Endometrial microvascular endothelial cells (primary cell): ENCODE measurements around the gene REL. TPM values are rescaled to one million over a fixed set of nuclear protein-coding genes. Genes with fewer than 3 reads are reported as not detected.

ENCODE experiments used
- in situ Hi-C: cut with HindIII; loops from 2 replicates; pipeline ENCODE4 v1.10.0; 2017; ENCODE audit warnings: low sequenced_read_pairs, low pct_unique_long_range_greater_than_20kb; ENCODE audit errors: inconsistent ontology term
- total RNA-seq: library from RNA; depleted of rRNA; stranded (reverse); fragments of >200 nt; gene quantifications from one replicate; pipeline ENCODE4 v1.2.3, GENCODE V29; 2015; ENCODE audit errors: inconsistent ontology term

The REL gene
- total RNA-seq, 1 donor from 2014 or later, result 9.8 TPM

DNA sequence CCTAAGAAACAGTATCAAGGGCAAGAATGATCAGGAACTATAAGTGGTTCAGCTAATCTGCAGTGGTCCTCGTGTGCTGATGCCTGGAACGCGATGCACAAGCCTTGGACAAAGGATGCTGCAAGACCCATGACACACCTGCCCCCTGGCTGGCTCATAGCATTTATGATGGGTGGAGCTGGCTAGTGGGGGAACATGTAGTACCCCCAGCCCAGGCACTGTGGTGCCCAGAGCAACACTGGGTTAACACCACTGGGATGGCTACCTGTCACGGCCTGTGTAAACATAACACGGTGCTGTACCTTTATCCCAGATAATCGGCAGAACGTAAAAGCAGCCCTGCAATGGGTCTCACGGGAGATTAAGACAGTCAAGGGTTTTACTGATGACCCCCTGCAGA lies 75.8 kb downstream of the REL start:
- in situ Hi-C loops, result no loop called here

DNA sequence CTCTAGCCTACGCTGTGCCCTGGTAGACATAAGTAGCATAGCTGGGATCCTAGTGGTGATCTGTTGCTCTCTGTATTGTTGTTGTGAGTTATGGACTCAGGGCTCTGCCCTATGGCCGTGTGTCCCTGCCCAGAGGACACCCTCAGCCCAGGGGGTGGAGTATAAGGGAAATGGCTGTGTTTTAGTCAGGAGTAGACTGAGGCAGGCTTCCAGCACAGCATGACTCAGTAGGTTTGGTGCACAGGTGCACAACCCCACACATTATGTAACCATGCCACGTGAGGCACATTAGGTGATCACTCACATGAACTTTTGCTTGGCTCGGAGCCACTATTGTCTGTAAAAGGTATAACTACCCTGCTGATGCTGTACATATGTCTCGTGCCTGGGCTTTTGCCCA lies 76.3 kb downstream of the REL start:
- in situ Hi-C loops, result no loop called here

DNA sequence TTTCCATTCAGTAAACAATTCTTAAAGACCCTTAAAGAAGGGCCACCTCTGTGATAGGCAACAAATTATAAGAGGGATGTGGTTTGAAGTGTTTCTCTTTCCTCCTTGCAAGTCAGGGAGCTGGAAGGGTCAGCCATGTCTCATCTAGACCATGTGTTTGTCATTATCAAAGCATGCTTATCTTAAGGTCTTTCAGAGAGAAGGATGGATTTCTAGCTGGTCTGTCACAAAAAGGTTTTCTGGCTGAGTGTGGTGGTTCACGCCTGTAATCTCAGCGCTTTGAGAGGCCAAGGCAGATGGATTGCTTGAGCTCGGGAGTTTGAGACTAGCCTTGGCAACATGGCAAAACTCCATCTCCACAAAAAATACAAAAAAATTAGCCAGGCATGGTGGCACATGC lies 77.0 kb downstream of the REL start:
- in situ Hi-C loops, result no loop called here

DNA sequence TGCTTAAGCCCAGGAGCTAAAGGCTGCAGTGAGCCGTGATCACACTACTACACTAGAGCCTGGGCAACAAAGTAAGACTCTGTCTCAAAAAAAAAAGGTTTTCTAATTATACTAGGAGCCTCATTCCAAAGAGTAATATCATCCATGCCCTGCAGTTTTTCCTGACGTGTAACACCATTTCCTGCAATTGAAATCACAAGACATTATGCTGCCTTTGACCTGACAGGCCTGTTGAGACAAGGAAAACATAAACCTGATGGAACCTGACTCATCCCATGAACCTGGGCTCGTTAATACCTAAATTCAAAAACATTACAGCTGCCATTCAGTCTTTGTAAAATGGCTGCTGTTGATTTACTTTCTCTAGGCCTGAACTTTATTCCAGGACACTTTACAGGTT lies 77.4 kb downstream of the REL start:
- in situ Hi-C loops, result no loop called here

DNA sequence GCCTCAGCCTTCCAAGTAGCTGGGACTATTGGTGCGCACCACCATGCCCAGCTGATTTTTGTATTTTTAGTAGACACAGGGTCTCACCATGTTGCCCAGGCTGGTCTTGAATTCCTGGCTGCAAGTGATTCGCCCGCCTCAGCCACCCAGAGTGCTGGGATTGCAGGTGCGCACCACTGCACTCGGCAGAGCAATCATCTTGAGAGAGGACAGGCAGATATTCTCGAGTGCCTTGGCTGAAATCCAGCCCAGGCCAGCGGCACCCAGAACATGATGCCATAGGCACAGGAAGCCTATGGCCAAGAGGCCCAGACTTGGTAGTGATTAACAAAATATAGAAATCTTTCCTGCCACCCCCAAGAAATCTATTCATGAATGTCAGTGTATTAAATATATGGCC lies 78.1 kb downstream of the REL start:
- in situ Hi-C loops, result no loop called here

DNA sequence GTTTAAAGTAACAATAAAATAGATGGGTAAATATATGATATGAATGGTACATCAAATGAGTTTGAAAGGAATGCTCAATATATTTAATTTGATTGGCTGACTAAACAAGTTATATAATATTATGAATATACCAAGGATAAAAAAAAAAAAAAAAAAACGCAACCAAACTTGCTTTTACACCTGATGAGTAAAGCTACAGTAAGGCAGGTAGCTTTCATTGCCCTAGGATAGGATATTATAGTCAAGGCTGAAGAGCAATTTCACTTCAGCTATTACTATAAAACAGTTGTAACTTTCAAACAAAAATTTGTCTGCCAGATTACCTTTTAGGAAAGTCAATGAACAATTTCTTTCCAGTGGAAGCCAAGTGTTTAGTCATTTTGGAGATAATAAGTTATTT lies 79.3 kb downstream of the REL start:
- in situ Hi-C loops, result no loop called here

DNA sequence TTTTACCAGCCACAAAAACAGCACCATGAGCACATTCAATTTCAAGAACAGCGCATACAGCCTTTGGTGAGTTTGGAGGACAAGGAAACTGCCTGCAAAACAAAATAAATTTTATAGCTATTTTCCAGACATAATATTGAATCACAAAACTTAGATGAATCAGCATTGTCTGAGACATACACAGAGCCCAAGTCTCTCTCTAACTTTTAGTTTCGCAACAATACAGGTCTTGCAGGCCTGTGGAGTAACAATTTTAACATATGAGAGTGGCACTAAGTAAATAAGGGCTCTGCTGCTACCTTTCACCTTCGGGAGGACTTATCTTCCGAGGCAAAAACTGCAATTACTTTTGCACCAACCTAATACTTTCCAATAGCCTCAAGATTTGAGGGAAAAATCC lies 80.1 kb downstream of the REL start:
- in situ Hi-C loops, result no loop called here

DNA sequence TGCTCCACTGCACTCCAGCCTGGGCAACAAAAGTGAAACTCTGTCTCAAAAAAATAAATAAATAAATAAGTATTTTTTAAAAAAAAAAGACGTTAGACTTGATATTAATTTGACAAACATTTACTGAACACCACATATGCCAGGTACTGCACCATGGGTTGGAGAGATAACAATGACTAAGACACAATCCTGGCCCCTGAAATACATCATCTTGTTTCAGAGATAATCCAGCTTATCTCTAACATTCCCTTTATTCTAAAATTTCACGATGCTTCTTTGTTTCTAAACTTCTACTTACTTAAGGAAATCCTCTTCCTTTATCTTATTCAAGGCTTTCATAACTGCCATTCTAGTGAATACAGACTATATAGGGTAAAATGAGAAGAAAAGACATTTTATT lies 81.2 kb downstream of the REL start:
- in situ Hi-C loops, result no loop called here

DNA sequence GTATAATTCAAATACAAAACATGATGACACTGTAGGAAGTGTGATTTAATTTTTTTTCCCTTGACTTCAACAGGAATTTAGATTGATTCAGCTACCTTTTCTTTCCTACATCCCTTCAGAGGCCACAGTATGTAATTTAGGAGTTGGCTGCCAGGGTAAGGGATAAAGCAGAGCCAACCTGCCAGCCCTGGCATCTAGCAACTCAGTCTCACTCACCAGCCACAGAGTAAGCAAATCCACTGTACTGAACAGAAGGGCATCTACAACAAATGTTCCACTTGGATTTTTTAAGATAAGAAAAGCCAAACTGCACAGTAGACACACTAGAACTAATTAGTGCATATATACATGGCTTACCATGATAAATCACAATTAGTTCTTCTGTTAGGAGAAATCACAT lies 81.8 kb downstream of the REL start:
- in situ Hi-C loops, result no loop called here

DNA sequence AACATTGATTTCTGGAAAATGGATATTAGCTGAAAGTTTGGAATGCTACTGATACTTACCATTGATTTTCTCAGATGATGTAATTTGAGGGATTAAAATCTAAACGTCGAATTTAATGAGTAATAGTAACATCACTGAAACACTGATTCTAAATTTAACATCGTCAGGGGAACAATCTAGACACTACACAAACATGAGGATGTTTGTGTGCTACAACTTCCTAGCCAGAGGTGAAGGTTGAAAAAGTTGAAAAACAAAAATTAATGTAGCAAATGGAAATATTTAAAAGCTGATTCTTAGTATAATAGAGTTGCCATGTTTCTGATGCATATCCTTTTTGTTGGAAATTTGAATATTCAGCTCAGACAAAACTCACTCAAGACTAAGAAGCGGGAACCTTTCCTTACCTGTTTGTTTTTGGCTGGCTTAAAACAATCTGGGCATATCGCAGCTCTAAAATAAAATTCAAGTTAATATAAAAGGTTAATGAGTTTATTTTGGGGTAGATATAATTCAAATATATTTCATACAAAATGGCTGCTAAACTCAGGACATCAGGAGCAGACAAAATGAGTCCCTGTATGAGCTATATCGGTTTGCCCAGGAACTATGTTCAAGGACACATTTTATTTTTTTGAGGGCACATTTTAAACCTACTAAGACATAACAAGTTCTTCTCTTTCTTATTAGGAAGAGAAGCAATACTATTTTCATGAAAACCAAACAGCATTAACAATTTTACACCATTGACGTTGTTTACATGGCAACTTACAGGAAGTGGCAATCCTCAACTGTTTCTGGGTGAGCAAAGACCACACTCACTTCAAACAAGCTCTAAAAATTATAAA lies 83.5 kb downstream of the REL start:
- in situ Hi-C loops, result no loop called here

DNA sequence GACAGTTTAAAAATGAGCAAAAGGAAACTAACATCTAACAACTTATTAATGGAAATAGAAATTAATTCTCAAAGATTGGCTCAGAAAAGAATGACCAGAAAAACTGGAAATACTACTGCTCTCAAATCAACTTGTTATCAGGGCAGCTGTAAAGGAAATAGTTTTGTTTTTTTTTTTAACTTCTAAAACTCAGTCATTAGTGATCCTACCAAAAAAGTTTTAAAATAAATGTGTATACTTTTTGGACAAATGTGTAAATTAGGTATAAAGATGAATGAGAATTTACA lies 84.1 kb downstream of the REL start:
- in situ Hi-C loops, result no loop called here

DNA sequence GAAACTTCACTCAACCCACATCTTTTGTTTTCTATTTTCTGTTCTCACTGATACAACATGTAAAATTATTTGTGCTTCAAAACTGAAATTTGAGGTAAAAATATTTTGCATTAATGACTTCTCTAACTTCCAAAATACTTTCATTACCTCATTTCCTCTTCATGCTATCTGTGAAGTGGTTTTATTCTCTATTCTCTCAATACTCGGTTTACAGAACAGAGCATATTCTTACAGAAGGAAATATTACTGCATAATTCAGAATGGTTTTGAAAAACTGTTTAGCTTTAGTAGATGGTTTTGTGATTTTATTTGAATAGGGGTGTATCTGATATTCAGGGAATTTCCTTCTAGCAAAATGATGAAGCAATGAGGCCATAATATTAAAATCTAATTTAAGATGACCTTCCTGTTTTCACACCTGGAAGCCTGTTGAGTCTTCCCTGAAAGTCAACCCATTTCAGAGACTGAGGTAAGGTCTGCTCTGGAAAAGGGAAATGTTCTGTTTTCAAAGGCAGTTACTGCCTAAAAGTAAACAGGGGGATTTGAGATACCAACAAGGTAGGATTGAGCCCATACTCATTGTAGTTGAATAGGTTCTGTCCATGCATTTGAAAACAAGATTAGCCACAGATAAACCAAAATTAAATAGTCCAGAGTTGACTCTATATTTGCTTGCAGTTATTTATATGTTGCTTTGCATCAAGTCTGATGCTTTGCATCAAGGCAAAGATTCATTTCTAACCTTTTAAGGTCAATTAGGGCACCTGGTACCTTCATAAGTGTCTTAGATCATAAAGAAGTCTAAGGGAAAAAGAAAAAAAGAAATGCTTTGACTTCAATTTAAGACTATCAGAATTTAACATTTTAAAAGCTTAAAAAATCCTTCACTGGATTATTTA lies 85.4 kb downstream of the REL start:
- in situ Hi-C loops, result no loop called here

DNA sequence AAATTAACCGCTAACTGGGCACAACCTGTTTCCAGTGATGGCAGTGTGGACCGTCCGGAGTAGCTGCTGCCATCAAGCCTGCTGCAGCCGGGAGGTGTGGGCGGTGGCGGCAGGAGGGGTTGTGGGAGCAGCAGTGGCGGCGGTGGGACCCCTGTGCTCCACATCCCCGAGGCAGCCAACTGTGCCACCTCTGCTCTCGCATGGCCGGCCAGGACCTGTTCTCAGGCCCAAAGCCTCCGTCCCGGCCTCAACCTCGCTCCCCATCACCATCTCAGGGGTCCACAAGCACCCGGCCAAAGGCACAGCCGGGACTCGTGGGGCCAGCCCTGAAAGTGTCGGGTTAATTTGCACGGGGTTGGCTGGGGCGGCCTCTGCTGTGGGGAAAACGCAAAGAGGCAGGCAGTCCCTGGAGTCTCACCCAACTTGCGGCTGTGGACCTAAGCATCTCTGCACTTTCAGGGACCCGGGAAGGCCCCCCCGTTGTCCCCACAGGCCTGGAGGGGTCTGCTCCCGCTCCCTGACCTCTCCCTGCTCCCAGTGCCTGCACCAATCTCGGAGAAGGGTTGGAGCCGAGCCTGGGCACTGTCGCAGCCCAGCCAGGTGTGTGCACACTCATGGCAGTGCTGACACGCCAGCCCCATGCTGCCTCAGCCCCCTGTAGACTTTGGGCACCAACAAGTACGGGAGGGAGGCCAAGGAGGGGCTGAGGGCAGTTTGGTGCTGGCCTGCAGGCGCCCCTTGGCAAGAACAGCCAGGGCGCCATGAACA lies 91.7 kb downstream of the REL start:
- in situ Hi-C loops, result no loop called here

DNA sequence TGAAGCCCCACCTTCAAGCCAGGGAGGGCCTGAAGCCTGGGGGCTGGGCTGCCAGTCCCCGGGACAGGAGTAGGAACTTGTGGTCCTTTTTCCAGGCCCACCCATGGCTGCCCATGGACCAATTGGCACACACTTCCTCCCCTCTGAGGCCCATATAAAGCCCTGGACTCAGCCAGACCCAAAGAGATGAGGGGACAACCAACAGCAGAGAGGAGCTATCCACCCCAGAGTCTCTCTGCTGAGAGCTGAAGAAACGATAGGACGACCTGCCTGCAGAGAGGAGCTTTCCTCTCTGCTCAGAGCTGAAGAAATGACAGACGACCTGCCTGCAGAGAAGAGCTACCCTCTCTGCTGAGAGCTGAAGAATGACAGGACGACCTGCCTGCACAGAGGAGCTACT lies 92.3 kb downstream of the REL start:
- in situ Hi-C loops, result no loop called here

DNA sequence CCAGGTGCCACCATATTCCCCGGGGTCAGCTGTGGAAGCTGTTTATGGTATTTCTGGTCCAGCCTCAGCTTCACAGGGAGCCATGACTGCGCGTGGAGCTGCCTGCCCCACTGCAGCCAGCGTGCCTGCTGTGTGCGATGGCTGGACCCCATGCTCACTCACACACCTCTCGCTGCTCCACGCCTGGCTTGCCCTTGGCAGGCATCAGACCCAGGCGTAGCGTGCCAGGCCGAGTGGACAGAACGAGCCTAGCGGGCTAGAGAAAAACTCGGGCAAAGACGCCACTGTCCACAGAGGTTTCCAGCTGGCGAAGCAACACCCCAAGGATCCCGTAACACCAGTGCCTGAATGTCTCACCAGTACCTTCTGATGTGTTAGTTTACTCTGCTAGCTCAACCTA lies 93.3 kb downstream of the REL start:
- in situ Hi-C loops, result no loop called here

Other genes with a start within 250 kb of the REL start
- 11.3 TPM for gene PAPOLG, start 125.3 kb upstream of the REL start, total RNA-seq
- 36.8 TPM for gene PEX13, start 136.1 kb downstream of the REL start, total RNA-seq
- 9.4 TPM for gene PUS10, start 136.7 kb downstream of the REL start, total RNA-seq
- gene SANBR, start 184.3 kb downstream of the REL start, total RNA-seq, result 8.8 TPM